H1 (cell line): ENCODE data around the gene HSD17B4.

Source experiments
- BRCA1 ChIP-seq: IDR thresholded peaks from 2 replicates; pipeline ENCODE4 v1.6.1; 2012; ENCODE audit warnings: low read depth, low read length, improper control_type of control experiment
- CEBPB ChIP-seq: IDR thresholded peaks from 2 replicates; pipeline ENCODE4 v1.6.1; 2012; ENCODE audit warnings: low read depth, low read length
- POLR2A ChIP-seq, 2 experiments: IDR thresholded peaks; 1 replicate in 1 of 2; 2 replicates in 1 of 2; pipeline ENCODE4 v1.6.1; 2011; ENCODE audit warnings: low read depth in 2 of 2, low read length in 2 of 2, mild to moderate bottlenecking in 2 of 2; ENCODE audit errors: control extremely low read depth in 1 of 2
- POU5F1 ChIP-seq: IDR thresholded peaks from 2 replicates; pipeline ENCODE4 v1.6.1; 2011; ENCODE audit warnings: low read depth, mild to moderate bottlenecking, low read length, moderate library complexity
- YY1 ChIP-seq: IDR thresholded peaks from 2 replicates; pipeline ENCODE4 v1.6.1; 2011; ENCODE audit warnings: low read depth, mild to moderate bottlenecking, low read length
- TF ChIP-seq, protein P1 (sequence below), 3 experiments: IDR thresholded peaks; 1 replicate in 2 of 3; 2 replicates in 1 of 3; pipeline versions ENCODE4 v1.5.1 to v1.6.1; 2011; ENCODE audit warnings: low read length in 3 of 3, mild to moderate bottlenecking in 3 of 3, inconsistent platforms in 2 of 3, low read depth in 1 of 3, moderate library complexity in 1 of 3; ENCODE audit not compliant: insufficient read depth in 1 of 3; ENCODE audit errors: control extremely low read depth in 1 of 3

DNA sequence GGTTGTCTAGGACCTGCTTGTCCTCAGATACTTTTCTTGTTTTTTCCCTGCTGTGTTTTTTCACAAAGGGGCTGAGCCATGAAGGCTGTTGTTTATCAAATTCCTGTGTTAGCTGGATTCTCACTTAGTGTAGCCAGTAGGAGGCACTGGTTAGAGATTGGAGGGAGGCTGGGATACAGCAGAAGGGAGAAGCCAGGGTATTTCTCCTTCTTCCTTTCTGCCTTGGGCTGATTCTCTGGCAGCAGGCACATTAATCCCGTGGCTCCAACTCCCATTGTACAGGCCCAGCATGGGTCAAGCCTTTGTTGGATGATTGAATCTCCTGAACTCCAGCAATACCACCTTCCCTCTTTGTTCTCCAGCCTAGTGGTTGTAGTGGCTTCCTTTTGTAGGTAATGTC, 130.7 kb downstream of the HSD17B4 start:
- TF ChIP-seq POLR2A (IDR thresholded peaks at IDR 0.05; ENCODE audit: control extremely low read depth in 1 of 2, low read depth in 2 of 2, low read length in 2 of 2): no peak
- TF ChIP-seq, protein P1, sequence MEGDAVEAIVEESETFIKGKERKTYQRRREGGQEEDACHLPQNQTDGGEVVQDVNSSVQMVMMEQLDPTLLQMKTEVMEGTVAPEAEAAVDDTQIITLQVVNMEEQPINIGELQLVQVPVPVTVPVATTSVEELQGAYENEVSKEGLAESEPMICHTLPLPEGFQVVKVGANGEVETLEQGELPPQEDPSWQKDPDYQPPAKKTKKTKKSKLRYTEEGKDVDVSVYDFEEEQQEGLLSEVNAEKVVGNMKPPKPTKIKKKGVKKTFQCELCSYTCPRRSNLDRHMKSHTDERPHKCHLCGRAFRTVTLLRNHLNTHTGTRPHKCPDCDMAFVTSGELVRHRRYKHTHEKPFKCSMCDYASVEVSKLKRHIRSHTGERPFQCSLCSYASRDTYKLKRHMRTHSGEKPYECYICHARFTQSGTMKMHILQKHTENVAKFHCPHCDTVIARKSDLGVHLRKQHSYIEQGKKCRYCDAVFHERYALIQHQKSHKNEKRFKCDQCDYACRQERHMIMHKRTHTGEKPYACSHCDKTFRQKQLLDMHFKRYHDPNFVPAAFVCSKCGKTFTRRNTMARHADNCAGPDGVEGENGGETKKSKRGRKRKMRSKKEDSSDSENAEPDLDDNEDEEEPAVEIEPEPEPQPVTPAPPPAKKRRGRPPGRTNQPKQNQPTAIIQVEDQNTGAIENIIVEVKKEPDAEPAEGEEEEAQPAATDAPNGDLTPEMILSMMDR (IDR thresholded peaks at IDR 0.05; ENCODE audit: control extremely low read depth in 1 of 3, insufficient read depth in 1 of 3, low read depth in 1 of 3, low read length in 3 of 3): peak in 2 of 3 experiments; percentile 44 to 71; a peak in 3 of 4 replicates
- TF ChIP-seq BRCA1: no peak
- TF ChIP-seq POU5F1: no peak
- TF ChIP-seq YY1: no peak
- TF ChIP-seq CEBPB: no peak
